GM18858 (cell line): Measurements from ENCODE around the gene FAM83F.

Experiments used
- ATAC-seq: cut with Tn5 transposase; IDR thresholded peaks from one replicate; pipeline ENCODE4 v1.9.1; 2021; ENCODE audit not compliant: unreplicated experiment

FAM83F gene

DNA sequence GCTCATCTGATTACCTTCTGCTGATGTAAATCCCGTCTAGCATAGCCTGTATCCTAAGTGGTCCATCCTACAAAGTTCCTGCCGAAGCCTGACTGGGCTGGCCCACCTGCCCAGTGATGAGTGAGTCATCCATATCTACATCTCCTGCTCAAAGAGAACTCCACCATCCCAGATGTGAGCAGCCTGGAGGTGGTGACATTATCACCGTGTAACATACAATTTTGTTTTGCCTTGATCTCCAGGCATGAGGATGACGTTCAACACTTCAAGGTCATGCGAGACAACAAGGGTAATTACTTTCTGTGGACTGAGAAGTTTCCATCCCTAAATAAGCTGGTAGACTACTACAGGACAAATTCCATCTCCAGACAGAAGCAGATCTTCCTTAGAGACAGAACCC is 29.0 kb upstream of the FAM83F start:
- ATAC-seq = no peak

GRCh38 chr22:39966470-39966869 is 28.3 kb upstream of the FAM83F start:
- ATAC-seq = no peak

GRCh38 chr22:39967103-39967829 is 27.5 kb upstream of the FAM83F start:
- no peak for ATAC-seq

- no peak for ATAC-seq
These were observed 26.5 kb upstream of the FAM83F start for GRCh38 chr22:39967996-39968972.

DNA sequence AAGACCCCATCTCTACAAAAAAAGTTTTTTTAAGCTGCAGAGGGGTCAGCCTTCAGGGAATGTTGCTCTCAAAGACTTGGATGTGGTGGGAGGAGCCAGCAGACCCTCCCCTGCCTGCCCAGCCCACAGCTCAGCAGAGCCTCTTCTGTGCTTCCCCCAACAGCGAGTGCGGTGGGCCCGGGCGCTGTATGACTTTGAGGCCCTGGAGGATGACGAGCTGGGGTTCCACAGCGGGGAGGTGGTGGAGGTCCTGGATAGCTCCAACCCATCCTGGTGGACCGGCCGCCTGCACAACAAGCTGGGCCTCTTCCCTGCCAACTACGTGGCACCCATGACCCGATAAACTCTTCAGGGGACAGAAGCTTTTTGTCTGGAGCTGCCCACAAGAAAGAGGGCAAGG is 24.0 kb upstream of the FAM83F start:
- no peak for ATAC-seq

DNA sequence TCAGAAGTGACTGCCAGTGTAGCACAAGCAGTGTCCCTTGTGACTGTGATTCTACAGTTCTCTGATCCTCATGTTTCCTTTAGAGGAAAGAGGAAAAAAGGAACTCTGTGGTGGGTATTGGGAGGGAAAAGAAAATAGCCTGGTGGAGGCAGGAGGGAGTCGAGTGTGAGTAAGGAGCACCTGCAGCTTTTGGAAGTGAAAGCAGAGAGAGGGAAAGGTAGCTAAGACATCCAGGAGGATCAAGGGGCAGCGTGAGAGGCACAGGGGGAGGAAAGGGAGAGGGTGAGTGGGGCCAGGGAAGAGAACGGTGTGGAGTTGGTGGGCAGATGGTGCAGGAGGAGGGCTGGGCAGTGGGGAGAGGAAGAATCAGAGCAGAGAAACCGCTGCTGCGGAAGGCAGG is 22.1 kb upstream of the FAM83F start:
- no peak for ATAC-seq

- no peak for ATAC-seq
These were observed 21.1 kb upstream of the FAM83F start for GRCh38 chr22:39973656-39974055.

DNA sequence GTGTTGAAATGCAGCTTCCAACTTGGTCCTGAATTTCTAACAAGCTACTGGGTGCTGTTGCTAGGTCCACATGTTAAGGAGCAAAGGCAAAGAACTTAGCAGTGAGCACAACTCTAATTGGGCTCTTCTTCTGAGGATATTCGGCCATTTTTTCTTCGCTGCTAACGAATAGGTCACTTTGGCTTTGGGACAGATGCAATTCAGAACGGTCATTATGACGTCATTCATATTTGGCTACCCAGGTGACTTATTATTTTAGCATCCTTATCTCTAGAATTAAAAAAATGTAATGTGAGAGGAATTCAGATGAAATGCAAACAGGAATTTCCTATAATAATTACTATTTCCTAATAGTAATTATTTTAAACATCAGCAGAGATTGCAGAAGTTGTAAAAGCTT is 20.7 kb upstream of the FAM83F start:
- no peak for ATAC-seq

DNA sequence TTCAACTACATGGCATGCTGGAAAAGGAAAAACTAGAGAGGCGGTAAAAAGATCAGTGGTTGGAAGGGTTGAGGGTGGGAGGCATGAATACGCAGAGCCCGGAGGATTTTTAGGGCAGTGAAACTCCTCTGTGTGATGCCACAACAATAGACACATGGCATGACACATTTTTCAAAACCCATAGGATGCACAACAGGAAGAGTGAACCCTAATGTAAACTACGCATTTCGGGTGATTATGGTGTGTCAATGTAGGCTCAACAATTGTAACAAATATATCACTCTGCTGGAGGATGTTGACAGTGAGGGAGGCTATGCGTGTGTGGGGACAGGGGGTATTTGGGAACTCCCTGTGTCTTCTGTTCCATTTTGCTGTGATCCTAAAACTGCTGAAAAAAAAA is 15.7 kb upstream of the FAM83F start:
- ATAC-seq = no peak

GRCh38 chr22:39979458-39979857 is 15.3 kb upstream of the FAM83F start:
- ATAC-seq = no peak

DNA sequence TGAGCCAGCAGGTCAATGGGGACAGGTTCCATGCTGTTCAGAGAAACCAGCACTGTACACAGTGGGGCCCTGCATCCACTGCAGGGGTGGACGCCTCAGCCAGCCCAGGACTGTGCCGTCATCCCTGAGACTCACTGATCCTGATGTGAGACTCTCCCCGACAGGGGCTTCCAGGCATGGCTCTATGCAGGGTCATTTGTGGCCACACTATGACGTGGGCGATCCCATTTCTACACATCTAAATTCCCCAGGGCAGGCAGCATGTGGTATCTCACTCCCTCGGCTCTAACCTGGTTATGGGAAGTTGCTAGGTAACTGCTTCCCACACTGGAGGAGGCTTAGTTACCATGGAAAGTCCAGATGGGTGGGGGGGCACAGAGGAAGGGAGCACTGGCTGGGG is 14.2 kb upstream of the FAM83F start:
- no peak for ATAC-seq

GRCh38 chr22:39983346-39983745 is 11.4 kb upstream of the FAM83F start:
- ATAC-seq = no peak

DNA sequence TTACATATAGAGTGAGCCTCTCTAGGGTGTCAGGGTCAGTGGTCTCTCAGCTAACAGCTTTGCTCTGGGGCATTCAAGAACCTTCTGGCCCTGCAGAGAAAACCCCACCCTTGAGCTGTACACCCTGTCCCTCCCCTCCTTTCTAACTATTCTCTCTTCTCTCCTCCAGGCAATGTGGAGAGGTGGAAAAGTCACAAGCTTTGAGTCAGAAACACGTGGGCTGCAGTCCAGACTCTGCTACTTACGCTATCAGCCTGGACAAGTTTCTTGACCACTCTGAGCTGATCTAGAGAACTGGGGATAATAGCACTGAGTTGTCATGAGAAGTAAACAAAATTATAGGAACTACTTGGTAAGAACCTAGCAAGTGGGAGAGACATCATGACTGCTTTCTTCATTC is 10.7 kb upstream of the FAM83F start:
- ATAC-seq = no peak

DNA sequence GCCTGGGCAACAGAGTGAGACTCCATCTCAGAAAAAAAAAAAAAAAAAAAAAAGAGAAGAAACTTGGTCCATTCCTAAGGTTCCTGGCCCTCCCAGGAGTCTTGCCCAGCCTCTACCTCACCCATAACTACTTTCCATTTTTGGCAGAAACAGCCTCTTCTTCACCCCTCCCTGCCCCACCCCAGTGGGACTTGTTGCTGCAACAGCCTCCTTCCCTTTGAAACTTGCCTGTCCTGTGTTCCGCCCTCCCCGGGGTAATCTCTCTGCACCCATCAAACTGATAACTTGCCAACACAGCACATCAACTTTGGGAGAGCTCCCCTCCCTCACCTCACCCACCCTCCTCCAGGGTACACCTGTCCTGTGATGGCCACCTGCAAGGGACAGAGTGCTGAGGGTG is 10.0 kb upstream of the FAM83F start:
- no peak for ATAC-seq

- no peak for ATAC-seq
These were observed 9.2 kb upstream of the FAM83F start for GRCh38 chr22:39985383-39986035.

GRCh38 chr22:39988386-39989114 is 6.2 kb upstream of the FAM83F start:
- ATAC-seq = no peak

- ATAC-seq = no peak
These were observed 5.1 kb upstream of the FAM83F start for GRCh38 chr22:39989633-39990032.

GRCh38 chr22:39990686-39991085 is 4.1 kb upstream of the FAM83F start:
- ATAC-seq = no peak

DNA sequence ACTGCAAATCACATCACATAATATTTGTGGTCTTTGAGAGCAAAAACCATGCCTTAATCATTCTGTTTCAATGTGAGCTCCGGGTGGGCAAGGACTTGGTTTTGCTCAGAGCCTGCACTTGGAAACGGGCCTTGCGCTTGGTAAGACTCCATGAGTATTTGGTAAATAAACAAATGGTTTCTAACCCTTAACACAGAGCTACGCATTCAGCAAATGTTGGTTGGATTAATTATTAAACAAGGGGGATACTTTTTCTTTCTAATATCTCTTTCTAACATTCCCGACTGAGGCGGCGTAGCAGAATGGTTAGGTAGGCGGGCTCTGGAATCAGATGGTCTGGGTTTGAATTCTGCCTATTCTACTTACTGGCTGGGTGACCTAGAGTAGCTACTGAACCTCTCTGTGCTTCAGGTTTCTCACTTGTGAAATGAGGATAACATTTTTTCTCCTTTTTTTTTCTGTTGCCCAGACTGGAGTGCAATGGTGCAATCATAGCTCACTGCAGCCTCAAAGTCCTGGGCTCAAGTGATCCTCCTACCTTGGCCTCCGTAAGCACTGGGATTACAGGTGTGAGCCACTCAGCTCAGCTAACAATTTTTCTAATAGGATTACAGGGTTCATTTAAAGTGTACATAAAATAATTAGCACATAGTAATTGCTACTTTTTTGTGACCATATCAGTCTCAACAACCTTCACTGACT is 3.4 kb upstream of the FAM83F start:
- no peak for ATAC-seq

DNA sequence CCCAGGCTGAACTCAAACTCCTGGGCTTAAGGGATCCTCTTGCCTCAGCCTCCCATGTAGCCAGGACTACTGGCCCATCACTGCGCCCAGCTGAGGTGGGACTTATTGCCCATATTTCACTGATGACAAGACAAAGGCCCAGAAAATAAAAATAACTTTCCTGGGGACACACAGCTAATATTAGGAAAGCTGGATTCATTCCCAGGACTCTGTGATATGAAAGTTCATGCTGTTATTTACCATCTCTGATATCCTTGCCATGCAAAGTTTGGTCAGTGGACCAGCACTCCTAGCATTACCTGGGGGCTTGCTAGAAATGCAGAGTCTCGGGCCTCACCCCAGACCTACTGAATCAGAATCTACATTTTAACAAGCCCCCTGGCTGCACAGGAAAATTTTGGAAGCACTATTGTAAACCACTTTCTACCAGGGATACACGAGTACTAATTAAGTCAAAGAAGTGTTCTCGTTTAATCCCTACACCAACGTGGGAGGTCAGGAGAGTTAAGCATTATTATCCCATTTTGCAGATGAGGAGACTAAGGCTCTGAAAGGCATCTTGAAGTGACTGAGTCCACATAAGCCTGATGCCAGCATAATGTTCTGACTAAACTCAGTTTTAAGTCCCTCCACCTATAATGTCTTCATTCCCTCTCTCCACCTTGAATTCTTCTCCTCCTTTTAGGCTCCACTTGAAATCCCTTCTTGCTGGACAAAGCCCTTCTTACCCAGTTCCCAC is 2.5 kb upstream of the FAM83F start:
- no peak for ATAC-seq
